GM12891 (cell line): ENCODE measurements around the gene BACH2.

Source experiments
- PAX5 ChIP-seq: IDR thresholded peaks from 2 replicates; pipeline ENCODE4 v1.6.1; 2011; ENCODE audit warnings: low read length, moderate library complexity, mild to moderate bottlenecking; ENCODE audit not compliant: insufficient read depth, severe bottlenecking
- POLR2A ChIP-seq: IDR thresholded peaks from 2 replicates; pipeline ENCODE4 v1.6.1; 2011; ENCODE audit warnings: low read depth, low read length, control low read depth
- POLR2AphosphoS5 ChIP-seq: IDR thresholded peaks from 2 replicates; pipeline ENCODE4 v1.6.1; 2011; ENCODE audit warnings: low read depth, low read length, control low read depth
- POU2F2 ChIP-seq: IDR thresholded peaks from 2 replicates; pipeline ENCODE4 v1.6.1; 2011; ENCODE audit warnings: low read depth, mild to moderate bottlenecking, control low read depth, low read length, moderate library complexity
- SPI1 ChIP-seq: IDR thresholded peaks from 2 replicates; pipeline ENCODE4 v1.6.1; 2011; ENCODE audit warnings: low read depth, low read length, control low read depth
- TAF1 ChIP-seq: IDR thresholded peaks from 2 replicates; pipeline ENCODE4 v1.6.1; 2011; ENCODE audit warnings: low read depth, low read length, control low read depth

DNA sequence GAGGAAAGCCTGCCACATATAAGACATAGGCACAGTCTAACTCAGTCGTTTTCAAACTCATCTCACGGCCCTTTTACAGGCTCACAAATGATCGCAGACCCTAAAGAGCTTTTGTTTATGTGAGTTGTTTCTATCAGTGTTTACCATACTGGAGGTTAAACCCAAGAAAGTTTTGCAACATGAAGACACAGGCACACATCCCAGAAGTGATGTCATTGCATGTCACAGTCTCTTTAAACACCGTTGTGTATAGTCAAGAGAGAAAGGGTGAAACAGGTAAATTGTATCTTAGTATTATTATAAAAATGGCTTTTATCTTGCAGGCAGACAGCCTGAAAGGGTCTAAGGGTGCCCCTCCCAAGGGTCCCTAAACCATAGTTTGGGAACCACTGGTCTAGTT, 96.7 kb downstream of the BACH2 start:
- no peak for TF ChIP-seq POLR2A
- TF ChIP-seq TAF1 = no peak
- TF ChIP-seq POU2F2 = no peak
- no peak for TF ChIP-seq POLR2AphosphoS5
- TF ChIP-seq SPI1 = no peak
- TF ChIP-seq PAX5 = no peak
